IMR-90 (cell line): ENCODE measurements around the gene TACC2. TPM values are rescaled to one million over a fixed set of nuclear protein-coding genes. Genes with fewer than 3 reads are reported as not detected.

Experiments
- ATAC-seq: fragments of 200-7000 bp; cut with Tn5 transposase; 2 replicates; pipeline ENCODE4 v1.9.1; 2020; ENCODE audit warnings: low read depth, mild to moderate bottlenecking, moderate library complexity
- BruUV-seq: library from RNA; stranded (reverse); fragments of 400-500 nt; replicated peaks from 2 replicates; lab custom pipeline; 2021; lab: Mats Ljungman, UMichigan
- CTCF ChIA-PET: fragments of 300-600 bp; formaldehyde crosslinking; extraction: SDS; loops from one replicate; lab custom pipeline; 2021; ENCODE audit warnings: antibody characterized with exemption; lab: Yijun Ruan, JAX
- POLR2A ChIA-PET: fragments of 300-600 bp; sonication (Branson Sonifier 250); formaldehyde crosslinking; loops from one replicate; lab custom pipeline; 2022; ENCODE audit warnings: antibody characterized with exemption; ENCODE audit not compliant: unreplicated experiment; lab: Charles Lee
- DNase-seq: peaks from one replicate; pipeline ENCODE4 v3.0.0; 2013
- H2AFZ ChIP-seq: replicated peaks from 2 replicates; pipeline ENCODE3; 2013; ENCODE audit warnings: low read length, mild to moderate bottlenecking; ENCODE audit not compliant: poor library complexity
- H2AK5ac ChIP-seq: 2 replicates; pipeline ENCODE4 v1.6.1; 2013; ENCODE audit warnings: low read depth, low read length, inconsistent platforms
- H2AK9ac ChIP-seq: replicated peaks from 2 replicates; pipeline ENCODE3; 2013; ENCODE audit warnings: mild to moderate bottlenecking, low read depth, low read length, moderate library complexity; ENCODE audit not compliant: poor library complexity
- H2BK120ac ChIP-seq: 2 replicates; pipeline ENCODE4 v1.6.1; 2013; ENCODE audit warnings: low read depth, low read length, inconsistent platforms
- H2BK15ac ChIP-seq: 3 replicates; pipeline ENCODE4 v1.6.1; 2013; ENCODE audit warnings: low read depth, low read length, inconsistent platforms
- H2BK20ac ChIP-seq: 2 replicates; pipeline ENCODE4 v1.6.1; 2013; ENCODE audit warnings: low read depth, mild to moderate bottlenecking, inconsistent platforms, low read length, moderate library complexity
- H2BK5ac ChIP-seq: 2 replicates; pipeline ENCODE4 v1.6.1; 2013; ENCODE audit warnings: mild to moderate bottlenecking, low read depth, low read length, inconsistent platforms; ENCODE audit not compliant: poor library complexity, severe bottlenecking
- H3K14ac ChIP-seq: replicated peaks from 2 replicates; pipeline ENCODE4 v1.6.1; 2013; ENCODE audit warnings: low read depth, low read length, inconsistent platforms
- H3K18ac ChIP-seq: 2 replicates; pipeline ENCODE4 v1.6.1; 2013; ENCODE audit warnings: low read depth, low read length, control low read depth
- H3K23ac ChIP-seq: 2 replicates; pipeline ENCODE4 v1.6.1; 2013; ENCODE audit warnings: low read depth, low read length, inconsistent platforms
- H3K27ac ChIP-seq: 2 replicates; pipeline ENCODE4 v1.5.1; 2013; ENCODE audit warnings: mild to moderate bottlenecking, control low read depth, low read length; ENCODE audit not compliant: insufficient read depth
- H3K27me3 ChIP-seq: 2 replicates; pipeline ENCODE4 v1.6.1; 2013; ENCODE audit warnings: low read length; ENCODE audit not compliant: control insufficient read depth, insufficient read depth
- H3K36me3 ChIP-seq: 2 replicates; pipeline ENCODE4 v1.6.1; 2013; ENCODE audit warnings: low read length, mixed read lengths; ENCODE audit not compliant: control insufficient read depth, insufficient read depth
- H3K4ac ChIP-seq: 2 replicates; pipeline ENCODE4 v1.6.1; 2013; ENCODE audit warnings: low read depth, low read length, inconsistent platforms
- H3K4me1 ChIP-seq: 2 replicates; pipeline ENCODE4 v1.6.1; 2013; ENCODE audit warnings: low read length, mixed read lengths; ENCODE audit not compliant: control insufficient read depth, insufficient read depth
- H3K4me2 ChIP-seq: 2 replicates; pipeline ENCODE4 v1.6.1; 2013; ENCODE audit warnings: low read depth, mild to moderate bottlenecking, control low read depth, low read length, moderate library complexity
- H3K4me3 ChIP-seq: 2 replicates; pipeline ENCODE4 v1.5.1; 2013; ENCODE audit warnings: low read depth, mild to moderate bottlenecking, control low read depth, low read length, moderate library complexity; ENCODE audit not compliant: insufficient read depth
- H3K56ac ChIP-seq: 2 replicates; pipeline ENCODE4 v1.6.1; 2013; ENCODE audit warnings: low read length, inconsistent platforms; ENCODE audit not compliant: insufficient read depth; ENCODE audit errors: extremely low read depth
- H3K79me1 ChIP-seq, 2 experiments: 2 replicates each; pipeline ENCODE4 v1.6.1; 2013; ENCODE audit warnings: low read length in 2 of 2, inconsistent platforms in 1 of 2, low read depth in 1 of 2
- H3K9ac ChIP-seq: 2 replicates; pipeline ENCODE4 v1.6.1; 2013; ENCODE audit warnings: low read depth, low read length, control low read depth
- H3K9me1 ChIP-seq: 2 replicates; pipeline ENCODE4 v1.6.1; 2013; ENCODE audit warnings: low read length, inconsistent platforms; ENCODE audit not compliant: insufficient read depth
- H3K9me3 ChIP-seq: 2 replicates; pipeline ENCODE4 v1.6.1; 2013; ENCODE audit warnings: low read length; ENCODE audit not compliant: control insufficient read depth, insufficient read depth
- H4K20me1 ChIP-seq: 2 replicates; pipeline ENCODE4 v1.6.1; 2013; ENCODE audit warnings: low read length, inconsistent platforms; ENCODE audit not compliant: insufficient read depth
- H4K5ac ChIP-seq: 2 replicates; pipeline ENCODE4 v1.6.1; 2013; ENCODE audit warnings: mild to moderate bottlenecking, low read depth, low read length, control low read depth
- H4K8ac ChIP-seq, 2 experiments: 2 replicates each; pipeline ENCODE4 v1.6.1; 2013; ENCODE audit warnings: low read depth in 2 of 2, low read length in 2 of 2, control low read depth in 1 of 2, inconsistent platforms in 1 of 2
- H4K91ac ChIP-seq: 2 replicates; pipeline ENCODE4 v1.6.1; 2013; ENCODE audit warnings: low read depth, low read length, inconsistent platforms; ENCODE audit not compliant: insufficient read depth
- BHLHE40 ChIP-seq: fragments of 150-350 bp; IDR thresholded peaks from 2 replicates; pipeline ENCODE4 v1.6.1; 2016; ENCODE audit warnings: mild to moderate bottlenecking, low read depth, low read length
- CEBPB ChIP-seq: IDR thresholded peaks from 2 replicates; pipeline ENCODE4 v1.6.1; 2012; ENCODE audit warnings: low read depth, low read length, improper control_type of control experiment
- CHD1 ChIP-seq: IDR thresholded peaks from 2 replicates; pipeline ENCODE4 v1.6.1; 2012; ENCODE audit warnings: low read depth, low read length, improper control_type of control experiment
- CTCF ChIP-seq: conservative IDR thresholded peaks from 2 replicates; pipeline ENCODE4 v1.5.1; 2012; ENCODE audit warnings: mild to moderate bottlenecking, low read depth, low read length, improper control_type of control experiment
- ELK1 ChIP-seq: fragments of 150-350 bp; IDR thresholded peaks from 2 replicates; pipeline ENCODE4 v1.6.1; 2016; ENCODE audit warnings: low read depth, mild to moderate bottlenecking, low read length, moderate library complexity, borderline replicate concordance
- FOS ChIP-seq: fragments of 150-350 bp; IDR thresholded peaks from 2 replicates; pipeline ENCODE4 v1.6.1; 2016; ENCODE audit warnings: low read depth, low read length
- MAZ ChIP-seq: IDR thresholded peaks from 2 replicates; pipeline ENCODE4 v1.6.1; 2012; ENCODE audit warnings: low read depth, mild to moderate bottlenecking, low read length, improper control_type of control experiment, moderate library complexity, borderline replicate concordance
- MXI1 ChIP-seq: IDR thresholded peaks from 2 replicates; pipeline ENCODE4 v1.6.1; 2012; ENCODE audit warnings: low read depth, mild to moderate bottlenecking, low read length, moderate library complexity, borderline replicate concordance
- NFE2L2 ChIP-seq: fragments of 150-350 bp; IDR thresholded peaks from 2 replicates; pipeline ENCODE4 v1.6.1; 2016; ENCODE audit warnings: low read depth, mild to moderate bottlenecking, low read length
- POLR2A ChIP-seq: IDR thresholded peaks from 2 replicates; pipeline ENCODE4 v1.6.1; 2012; ENCODE audit warnings: mild to moderate bottlenecking, low read depth, low read length
- RAD21 ChIP-seq: IDR thresholded peaks from 2 replicates; pipeline ENCODE4 v1.6.1; 2012; ENCODE audit warnings: low read length, improper control_type of control experiment
- RCOR1 ChIP-seq: IDR thresholded peaks from 2 replicates; pipeline ENCODE4 v1.6.1; 2012; ENCODE audit warnings: mild to moderate bottlenecking, low read length, improper control_type of control experiment; ENCODE audit not compliant: insufficient replicate concordance
- RFX5 ChIP-seq: IDR thresholded peaks from 2 replicates; pipeline ENCODE4 v1.8.0; 2012; ENCODE audit warnings: low read depth, mild to moderate bottlenecking, low read length, moderate library complexity
- SMC3 ChIP-seq: fragments of 150-350 bp; IDR thresholded peaks from 2 replicates; pipeline ENCODE4 v1.6.1; 2016; ENCODE audit warnings: low read depth, mild to moderate bottlenecking, antibody characterized with exemption, low read length, moderate library complexity
- USF2 ChIP-seq: fragments of 150-350 bp; IDR thresholded peaks from 2 replicates; pipeline ENCODE4 v1.6.1; 2017; ENCODE audit warnings: mild to moderate bottlenecking, antibody characterized with exemption, low read length, low read depth
- WGBS, 2 experiments: methylation state at CpG; one replicate each; pipeline versions ENCODE4 v1.1.5 to v1.1.7; 2013; ENCODE audit warnings: missing lambda C conversion rate in 2 of 2; ENCODE audit not compliant: insufficient read length in 1 of 2; ENCODE audit errors: extremely low coverage in 2 of 2; 5-methylcytosine and 5-hydroxymethylcytosine counted together
- dilution Hi-C: fragments of 300-500 bp; cut with HindIII; formaldehyde crosslinking; loops from one replicate; pipeline ENCODE4 v1.14.3; 2018; ENCODE audit warnings: low sequenced_read_pairs; ENCODE audit not compliant: unreplicated experiment
- in situ Hi-C: fragments of 300-500 bp; cut with MboI; formaldehyde crosslinking; loops from 3 replicates; pipeline ENCODE4 v1.14.3; 2019; ENCODE audit warnings: low sequenced_read_pairs, inconsistent platforms, mixed read lengths
- intact Hi-C: fragments of 100-400 bp; cut with micrococcal nuclease; formaldehyde crosslinking; loops from 2 replicates; pipeline ENCODE4 v1.10.0; 2022
- polyA plus RNA-seq, 3 experiments: library from polyadenylated mRNA; depleted of rRNA; stranded (reverse); fragments of >200 nt; gene quantifications; 2 replicates each; pipeline ENCODE4 v1.2.3, GENCODE V29; 2012; ENCODE audit warnings: low replicate concordance in 1 of 3
- total RNA-seq: library from RNA; depleted of rRNA; stranded (reverse); fragments of >200 nt; gene quantifications from 2 replicates; pipeline ENCODE4 v1.2.3, GENCODE V29; 2012

TACC2 gene
- total and polyA plus RNA-seq, 2 of the 4 experiments (the other 2 are of a cell fraction), result 2.9 to 15.4 TPM

- H2BK120ac ChIP-seq, result no peak overlapping the region
- CTCF ChIA-PET, result no interaction called here
- no peak for DNase-seq
- no peak overlapping the region for H3K4ac ChIP-seq
- H3K27ac ChIP-seq, result no peak overlapping the region
- no peak overlapping the region for H4K5ac ChIP-seq
- 100% methylated on average over 1 of the region's 9 CpGs; no CpG with 5 or more reads in 1 of the 2 experiments for WGBS, 2 experiments
- intact Hi-C loops, result no loop called here
- H3K27me3 ChIP-seq, result no peaks in the 10 kb centered on the region
- no peak overlapping the region for H2BK20ac ChIP-seq
- H3K23ac ChIP-seq, result no peak overlapping the region
- H3K9ac ChIP-seq, result no peak overlapping the region
- TF ChIP-seq RAD21 (no peak), USF2 (no peak), FOS (no peak), CTCF (no peak), ELK1 (no peak), BHLHE40 (no peak), RCOR1 (no peak), SMC3 (no peak), CEBPB (no peak), NFE2L2 (no peak), MXI1 (no peak), RFX5 (no peak), MAZ (no peak), POLR2A (no peak), CHD1 (no peak)
- no peak overlapping the region for H4K91ac ChIP-seq
- no peaks in the 10 kb centered on the region for H4K20me1 ChIP-seq
- peaks cover 3% of the 10 kb centered on the region; the same call in 1 of the 2 replicates for H3K9me1 ChIP-seq
- no peak overlapping the region for H3K56ac ChIP-seq
- no peak overlapping the region for H2AK9ac ChIP-seq
- BruUV-seq, result no TSS peak
- no peak overlapping the region for H3K14ac ChIP-seq
- H2AFZ ChIP-seq, result no peak overlapping the region
- no peak for ATAC-seq
- H3K36me3 ChIP-seq, result peaks cover 18% of the 10 kb centered on the region
- dilution Hi-C loops, result no loop called here
- POLR2A ChIA-PET, result no interaction called here
- H3K9me3 ChIP-seq, result no peaks in the 10 kb centered on the region
- no peak overlapping the region for H2BK15ac ChIP-seq
- H3K79me1 ChIP-seq, result no peaks in the 10 kb centered on the region
- no peak overlapping the region for H2AK5ac ChIP-seq
- in situ Hi-C loops, result no loop called here
- no peak overlapping the region for H3K18ac ChIP-seq
- no peak overlapping the region for H3K4me2 ChIP-seq
- no peaks in the 10 kb centered on the region for H3K4me1 ChIP-seq
- no peak overlapping the region for H4K8ac ChIP-seq
- H3K4me3 ChIP-seq, result no peak overlapping the region
- H2BK5ac ChIP-seq, result no peak overlapping the region
Observed at GRCh38 chr10:122224159-122224558, 235.2 kb downstream of the TACC2 start.
